BE2C (cell line): ENCODE measurements around the gene RNF213.

ENCODE experiments used
- DNase-seq: peaks from one replicate; pipeline ENCODE4 v3.0.0-alpha.2; 2020
- H3K27me3 ChIP-seq: fragments of 250-450 bp; sonication (Bioruptor Pico); 2 replicates; pipeline ENCODE4 v1.5.1; 2020; ENCODE audit warnings: mild to moderate bottlenecking
- H3K36me3 ChIP-seq: fragments of 250-450 bp; sonication (Bioruptor Pico); 2 replicates; pipeline ENCODE4 v1.5.1; 2020; ENCODE audit warnings: mild to moderate bottlenecking
- H3K4me1 ChIP-seq: fragments of 250-450 bp; sonication (Bioruptor Pico); 2 replicates; pipeline ENCODE4 v1.5.1; 2020
- H3K4me3 ChIP-seq: 2 replicates; pipeline ENCODE4 v1.5.1; 2011; ENCODE audit warnings: low read depth, low read length
- H3K9me3 ChIP-seq: fragments of 250-450 bp; sonication (Bioruptor Pico); 2 replicates; pipeline ENCODE4 v1.5.1; 2020
- CTCF ChIP-seq: IDR thresholded peaks from 2 replicates; pipeline ENCODE4 v1.5.1; 2012; ENCODE audit warnings: mild to moderate bottlenecking, low read depth, low read length

The RNF213 gene

GRCh38 chr17:80374732-80375585, 114.3 kb downstream of the RNF213 start:
- Histone ChIP-seq H3K27me3 (no peaks in the 10 kb centered on the region), H3K36me3 (peaks cover 5% of the 10 kb centered on the region; the same call in 1 of the 2 replicates), H3K4me1 (no peaks in the 10 kb centered on the region), H3K9me3 (no peaks in the 10 kb centered on the region), H3K4me3 (no peak overlapping the region)
- DNase-seq = no peak
- TF ChIP-seq CTCF = no peak

- Histone ChIP-seq H3K4me1 (no peaks in the 10 kb centered on the region), H3K27me3 (no peaks in the 10 kb centered on the region), H3K36me3 (peaks cover 5% of the 10 kb centered on the region; the same call in 1 of the 2 replicates), H3K4me3 (no peak overlapping the region), H3K9me3 (no peaks in the 10 kb centered on the region)
- DNase-seq = no peak
- TF ChIP-seq CTCF = no peak
Observed at GRCh38 chr17:80376531-80376930, 115.9 kb downstream of the RNF213 start.

- H3K4me1 ChIP-seq = no peaks in the 10 kb centered on the region
- no peaks in the 10 kb centered on the region for H3K9me3 ChIP-seq
- no peak overlapping the region for H3K4me3 ChIP-seq
- TF ChIP-seq CTCF = no peak
- H3K27me3 ChIP-seq = no peaks in the 10 kb centered on the region
- peaks cover 5% of the 10 kb centered on the region; the same call in 1 of the 2 replicates for H3K36me3 ChIP-seq
- no peak for DNase-seq
Observed at GRCh38 chr17:80377798-80378197, 117.1 kb downstream of the RNF213 start.

GRCh38 chr17:80379348-80379747, 118.7 kb downstream of the RNF213 start:
- H3K36me3 ChIP-seq = peaks cover 5% of the 10 kb centered on the region; the same call in 1 of the 2 replicates

GRCh38 chr17:80380068-80380467, 119.4 kb downstream of the RNF213 start:
- DNase-seq = no peak
- Histone ChIP-seq H3K36me3 (peaks cover 5% of the 10 kb centered on the region; the same call in 1 of the 2 replicates), H3K27me3 (no peaks in the 10 kb centered on the region), H3K9me3 (no peaks in the 10 kb centered on the region), H3K4me1 (no peaks in the 10 kb centered on the region), H3K4me3 (no peak overlapping the region)
- TF ChIP-seq CTCF = no peak

More at GRCh38 chr17:80379348-80379747, 118.7 kb downstream of the RNF213 start:
- Histone ChIP-seq H3K4me1 (no peaks in the 10 kb centered on the region), H3K27me3 (no peaks in the 10 kb centered on the region), H3K9me3 (no peaks in the 10 kb centered on the region), H3K4me3 (no peak overlapping the region)
- no peak for TF ChIP-seq CTCF
- no peak for DNase-seq

- Histone ChIP-seq H3K9me3 (no peaks in the 10 kb centered on the region), H3K36me3 (peaks cover 5% of the 10 kb centered on the region; the same call in 1 of the 2 replicates), H3K4me3 (no peak overlapping the region), H3K27me3 (no peaks in the 10 kb centered on the region), H3K4me1 (no peaks in the 10 kb centered on the region)
- DNase-seq = no peak
- TF ChIP-seq CTCF = no peak
Observed at GRCh38 chr17:80380555-80381002, 119.9 kb downstream of the RNF213 start.
